ENCODE measurements around the gene NYNRIN. TPM values are rescaled to one million over a fixed set of nuclear protein-coding genes. Genes with fewer than 3 reads are reported as not detected.

NYNRIN gene
- total and polyA plus RNA-seq, 10 of the 15 experiments (the other 5 are each of a cell fraction or from before 2014, with no cell fraction given), result under 0.01 to 0.15 (median 0.01) TPM; not detected in 5

- Histone ChIP-seq H3K79me2 (ENCODE audit: control insufficient read depth, insufficient read depth, low read length) (no peaks in the 10 kb centered on the region), H3K4me3 (no peak overlapping the region), H3K9me3 (replicated peaks; ENCODE audit: control insufficient read depth, insufficient read depth, low read length) (no peaks in the 10 kb centered on the region), H2AFZ (ENCODE audit: control insufficient read depth, low read depth, low read length) (no peak overlapping the region), H3K9ac (ENCODE audit: control insufficient read depth, insufficient read depth, low read length) (no peak overlapping the region), H3K36me3 (ENCODE audit: control insufficient read depth in 2 of 2, insufficient read depth in 2 of 2, low read length in 1 of 2) (no peaks in the 10 kb centered on the region), H3K27ac (ENCODE audit: control insufficient read depth, insufficient read depth) (peak overlapping the region; percentile 31), H3K4me1 (ENCODE audit: control insufficient read depth, insufficient read depth, low read length) (peaks cover 7% of the 10 kb centered on the region), H3K27me3 (replicated peaks in 1 of 2; ENCODE audit: control insufficient read depth in 2 of 2, insufficient read depth in 2 of 2, low read length in 1 of 2) (no peaks in the 10 kb centered on the region), H4K20me1 (ENCODE audit: control insufficient read depth, insufficient read depth) (no peaks in the 10 kb centered on the region), H3K4me2 (ENCODE audit: control insufficient read depth, insufficient read depth) (peak overlapping the region; percentile 42; the same call in 1 of the 2 replicates)
- intact Hi-C loops (cut with micrococcal nuclease; ENCODE audit: unreplicated experiment), result no loop called here
- 15% methylated on average over 5 of the region's 5 CpGs for WGBS (ENCODE audit: insufficient coverage, insufficient replicate concordance, low lambda C conversion rate, missing lambda C conversion rate)
- ChIA-PET SMC1A (ENCODE audit: uncharacterized antibody, unreplicated experiment) (no interaction called here), RAD21 (ENCODE audit: unreplicated experiment) (interaction anchor here (0.6 kb wide), 1 partner anchor 242 kb away, joined by 4 read pairs; no protein-coding TSS in a partner anchor), POLR2A (no interaction called here), CTCF (no interaction called here)
- ATAC-seq, result peak; percentile 85
- in situ Hi-C loops (cut with MboI), result loop anchor here (5.0 kb wide), 1 partner anchor 49 kb away; no protein-coding TSS in a partner anchor
- BruUV-seq (replicated peaks), result no TSS peak
- peak; percentile 25 for DNase-seq (ENCODE audit: low read depth, low spot score)
- FAIRE-seq, result peak; percentile 84
- TF ChIP-seq POU2F2 (IDR thresholded peaks at IDR 0.05; ENCODE audit: borderline replicate concordance, low read depth, low read length), result no peak
- no peak for TF ChIP-seq ZNF592 (IDR thresholded peaks at IDR 0.05)
- no peak for TF ChIP-seq BCL11A (IDR thresholded peaks at IDR 0.05; ENCODE audit: low read depth, low read length)
- no peak for TF ChIP-seq BCL3 (IDR thresholded peaks at IDR 0.05; ENCODE audit: borderline replicate concordance, insufficient read depth, low read depth, low read length, poor library complexity, severe bottlenecking)
- TF ChIP-seq TARDBP (IDR thresholded peaks at IDR 0.05; ENCODE audit: borderline replicate concordance), result no peak
- no peak for TF ChIP-seq BMI1 (IDR thresholded peaks at IDR 0.05; ENCODE audit: borderline replicate concordance)
- no peak for TF ChIP-seq IKZF2 (IDR thresholded peaks at IDR 0.05)
- no peak for TF ChIP-seq RFX5 (IDR thresholded peaks at IDR 0.05; ENCODE audit: low read depth, low read length)
- no peak for TF ChIP-seq IRF3 (IDR thresholded peaks at IDR 0.05)
- TF ChIP-seq BACH1 (IDR thresholded peaks at IDR 0.05; ENCODE audit: borderline replicate concordance), result no peak
- no peak for TF ChIP-seq RELA (IDR thresholded peaks at IDR 0.05; ENCODE audit: borderline replicate concordance, partially characterized antibody)
- TF ChIP-seq ETV6 (conservative IDR thresholded peaks at IDR 0.05 in 1 of 2, IDR thresholded peaks at IDR 0.05 in 1 of 2; ENCODE audit: borderline replicate concordance in 1 of 2, low read depth in 1 of 2), result no peak
- TF ChIP-seq FOXK2 (IDR thresholded peaks at IDR 0.05), result no peak
- TF ChIP-seq MYB (IDR thresholded peaks at IDR 0.05; ENCODE audit: borderline replicate concordance, low read depth, low read length), result no peak
- no peak for TF ChIP-seq ZSCAN29 (IDR thresholded peaks at IDR 0.05)
- TF ChIP-seq LARP7 (IDR thresholded peaks at IDR 0.05), result no peak
- TF ChIP-seq RAD51 (IDR thresholded peaks at IDR 0.05), result no peak
Observed at GRCh38 chr14:24463017-24463883, 64.4 kb downstream of the NYNRIN start.
